ENCODE data around the gene GET4. TPM values are rescaled to one million over a fixed set of nuclear protein-coding genes. Genes with fewer than 3 reads are reported as not detected.

GET4 gene
- total and polyA plus RNA-seq, 5 experiments from 2014 or later: 23.0 to 64.1 (median 34.6) TPM

DNA sequence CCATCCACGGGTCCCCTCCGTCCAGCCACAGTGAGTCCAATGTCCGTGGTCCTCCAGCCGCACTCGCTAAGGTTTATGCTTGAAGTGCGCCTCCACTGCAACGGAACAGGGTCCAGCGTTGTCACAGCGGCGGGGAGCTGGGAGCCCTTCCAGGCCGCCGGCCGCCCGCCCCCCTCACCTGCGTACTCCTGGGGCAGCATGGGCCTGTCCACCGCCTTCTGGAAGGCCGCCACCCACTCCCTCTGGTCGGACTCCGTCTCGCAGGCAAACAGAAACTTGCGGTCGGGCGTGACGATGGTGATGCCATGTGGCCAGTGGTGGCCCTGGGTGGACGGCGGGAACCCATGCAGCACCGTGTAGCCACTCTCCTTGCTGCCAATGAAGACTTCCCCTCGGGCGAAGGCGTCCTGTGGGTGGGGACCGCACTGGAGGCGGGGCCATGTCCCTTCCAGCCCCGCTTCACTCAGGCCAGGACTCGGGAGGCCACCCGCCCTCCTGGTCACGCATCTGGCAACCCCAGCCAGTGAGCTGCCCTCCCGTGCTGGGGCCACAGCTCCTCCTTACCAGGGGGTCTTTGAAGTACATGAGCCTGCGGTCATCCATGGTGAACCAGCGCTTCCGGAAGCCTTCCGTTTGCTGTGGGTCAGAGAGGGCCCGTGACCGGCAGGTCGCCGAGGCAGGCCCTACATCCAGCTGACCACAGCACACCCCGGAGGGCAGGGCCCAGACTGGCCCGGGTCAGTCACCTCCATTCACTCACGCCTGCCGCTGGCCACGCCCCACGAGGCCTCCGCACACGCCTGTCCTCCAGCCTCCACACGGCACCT lies 22.7 kb downstream of the GET4 start:
- peak overlapping the region in 1 of 10 donors; percentile 59 for H3K27ac Mint-ChIP-seq
- H3K36me3 Mint-ChIP-seq: peaks cover 4 to 34% (median 15%) of the 10 kb centered on the region in 3 donors
- no peaks in the 10 kb centered on the region for H3K9me3 Mint-ChIP-seq
- no peaks in the 10 kb centered on the region for H3K4me1 Mint-ChIP-seq
- ATAC-seq (peak in 1 of 2 donors; percentile 5), DNase-seq (no peak)
- POLR2A ChIA-PET: no interaction called here
- H3K4me3 Mint-ChIP-seq: no peak overlapping the region
- no peaks in the 10 kb centered on the region for H3K27me3 Mint-ChIP-seq

DNA sequence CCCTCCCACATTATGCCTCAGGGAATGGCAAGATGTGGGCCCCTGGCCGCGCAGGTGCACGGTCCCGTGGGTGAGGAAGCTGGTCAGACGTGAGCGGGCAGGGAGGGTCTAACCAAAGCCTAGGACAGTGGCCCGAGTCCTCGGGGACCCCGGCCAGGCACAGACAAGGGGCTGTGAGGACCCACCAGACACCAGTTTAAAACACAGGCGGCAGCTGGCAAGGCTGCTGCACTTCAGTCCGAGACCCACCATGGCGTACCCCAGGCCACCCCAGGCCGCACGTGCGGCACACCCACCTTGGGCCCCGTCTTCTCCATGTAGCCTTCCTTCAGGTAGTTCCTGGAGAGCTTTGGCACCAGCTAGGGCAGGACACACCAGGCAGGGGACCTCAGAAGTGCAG lies 23.5 kb downstream of the GET4 start:
- peak overlapping the region in 1 of 10 donors; percentile 59 for H3K27ac Mint-ChIP-seq
- ATAC-seq: peak in 1 of 2 donors; percentile 7

DNA sequence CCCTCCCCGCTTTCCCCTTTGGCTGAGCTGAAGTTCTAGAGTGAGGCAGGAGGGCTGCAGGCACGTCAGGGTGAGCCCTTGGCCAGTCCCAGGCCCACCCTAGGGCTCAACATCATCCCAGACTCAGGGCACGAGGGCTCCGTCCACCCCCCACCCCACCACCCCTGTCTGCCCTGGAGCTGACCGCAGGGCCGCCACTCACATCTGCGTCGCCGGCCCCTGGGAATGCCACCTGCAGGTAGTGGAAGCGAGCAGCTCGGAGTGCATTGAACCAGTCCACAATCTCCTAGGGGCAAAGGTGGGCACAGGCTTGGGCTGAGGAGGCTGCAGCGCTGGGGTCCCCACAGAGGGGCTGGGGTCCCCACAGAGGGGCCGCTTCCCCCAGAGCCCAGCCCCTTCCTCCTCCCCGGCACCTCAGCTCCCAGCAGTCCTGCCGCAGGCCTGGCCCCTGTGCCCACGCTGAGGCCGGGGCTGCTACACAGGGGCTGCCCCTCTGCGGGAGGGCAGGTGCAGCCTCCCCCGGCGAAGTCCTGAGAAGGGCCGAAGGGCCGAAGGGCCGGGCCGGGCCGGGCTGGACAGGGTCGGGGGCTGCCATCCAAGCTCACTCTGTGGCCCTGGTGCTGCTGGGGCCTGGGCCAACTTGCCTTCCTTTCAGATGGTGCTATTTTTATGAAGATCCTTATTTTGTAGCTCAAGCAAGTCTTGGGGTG lies 24.1 kb downstream of the GET4 start:
- peaks cover 4 to 26% (median 9%) of the 10 kb centered on the region in 3 donors for H3K36me3 Mint-ChIP-seq
- DNase-seq: no peak
- H3K27ac Mint-ChIP-seq: no peak overlapping the region
- no peaks in the 10 kb centered on the region for H3K9me3 Mint-ChIP-seq
- H3K27me3 Mint-ChIP-seq: no peaks in the 10 kb centered on the region
- no peak for ATAC-seq
- H3K4me3 Mint-ChIP-seq: no peak overlapping the region
- POLR2A ChIA-PET: interaction anchor here (0.6 to 2.0 kb wide), 4 partner anchors 23 to 197 kb away, joined by 3 to 7 read pairs (median 4); partner anchors contain the start of gene GET4
- H3K4me1 Mint-ChIP-seq: no peaks in the 10 kb centered on the region

More for the DNA sequence above, 23.5 kb downstream of the GET4 start:
- DNase-seq: no peak
- POLR2A ChIA-PET: interaction anchor here (0.9 kb wide), 1 partner anchor 24 kb away, joined by 3 read pairs; the partner anchor contains the start of gene GET4
- Mint-ChIP-seq H3K9me3 (no peaks in the 10 kb centered on the region), H3K27me3 (no peaks in the 10 kb centered on the region), H3K4me3 (peak overlapping the region in 1 of 10 donors; percentile 22), H3K4me1 (no peaks in the 10 kb centered on the region), H3K36me3 (peaks cover 4 to 29% (median 11%) of the 10 kb centered on the region in 3 donors)

DNA sequence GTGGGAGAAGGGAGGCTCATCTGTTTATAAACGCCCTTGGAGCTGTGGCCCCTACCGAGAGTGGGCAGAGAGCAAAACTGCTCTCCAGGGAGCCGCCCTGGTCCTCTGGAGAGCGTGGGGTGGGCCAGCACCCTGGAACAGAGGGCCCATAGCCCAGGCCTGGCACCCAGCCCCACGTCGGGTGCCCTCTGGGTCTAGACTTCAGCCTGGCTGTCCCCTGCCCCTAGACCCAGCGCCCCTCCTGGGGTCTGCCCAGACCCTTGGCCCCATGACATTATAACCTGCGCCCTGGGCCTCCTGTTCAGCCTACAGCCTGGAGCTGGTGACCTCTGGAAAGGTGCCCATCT lies 24.7 kb downstream of the GET4 start:
- Mint-ChIP-seq H3K4me1 (no peaks in the 10 kb centered on the region), H3K4me3 (no peak overlapping the region), H3K27me3 (no peaks in the 10 kb centered on the region), H3K36me3 (peaks cover 4 to 21% (median 7%) of the 10 kb centered on the region in 3 donors), H3K9me3 (no peaks in the 10 kb centered on the region), H3K27ac (no peak overlapping the region)
- POLR2A ChIA-PET: interaction anchor here (0.6 to 2.0 kb wide), 4 partner anchors 22 to 111 kb away, joined by 3 to 7 read pairs (median 5); partner anchors contain the start of gene GET4
- no peak for DNase-seq
- ATAC-seq: no peak

DNA sequence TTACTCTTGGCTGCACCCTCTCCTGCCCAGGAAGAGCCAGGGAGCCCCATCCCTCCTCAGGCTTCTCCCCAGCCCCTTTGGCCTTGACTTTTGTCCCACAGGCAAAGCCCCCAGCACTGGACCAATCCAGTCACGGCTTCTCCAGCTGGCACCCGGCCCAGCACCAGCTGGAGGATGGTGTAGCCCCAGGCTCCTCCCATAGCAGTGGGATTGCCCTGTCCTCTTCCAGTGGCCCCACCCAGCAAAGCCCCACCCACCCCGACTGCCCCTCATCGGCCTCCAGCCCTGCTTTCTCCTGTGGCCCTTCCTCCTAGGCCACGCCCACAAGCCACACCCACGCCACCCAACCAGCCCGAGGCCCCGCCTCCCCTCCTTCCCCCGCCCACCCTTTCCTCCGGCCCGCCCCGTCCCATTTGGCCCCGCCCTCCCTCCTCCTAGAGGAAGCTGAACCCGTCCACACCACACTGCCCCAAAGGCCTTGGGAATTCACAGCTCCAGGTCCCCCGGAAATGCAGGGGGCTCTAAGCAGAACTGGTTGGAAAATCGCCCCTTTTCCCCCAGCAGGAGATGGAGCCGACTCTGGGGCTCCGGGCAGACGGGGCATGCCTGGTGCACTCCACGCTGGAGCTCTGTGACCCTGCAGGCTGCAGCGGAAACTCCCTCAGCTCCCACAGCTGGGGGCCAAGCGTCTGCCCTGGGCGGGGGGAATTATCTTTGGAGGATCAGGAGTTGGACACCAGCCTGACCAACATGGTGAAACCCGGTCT lies 25.2 kb downstream of the GET4 start:
- H3K4me3 Mint-ChIP-seq: no peak overlapping the region
- H3K36me3 Mint-ChIP-seq: peaks cover 4 to 17% (median 4%) of the 10 kb centered on the region in 3 donors
- peak in 1 of 10 donors; percentile 42 for DNase-seq
- POLR2A ChIA-PET: interaction anchor here (0.6 to 2.0 kb wide), 3 partner anchors 21 to 112 kb away, joined by 5 to 7 read pairs (median 5); no protein-coding TSS in a partner anchor
- H3K27me3 Mint-ChIP-seq: no peaks in the 10 kb centered on the region
- no peak overlapping the region for H3K27ac Mint-ChIP-seq
- peak in 1 of 2 donors; percentile 26 for ATAC-seq
- no peaks in the 10 kb centered on the region for H3K9me3 Mint-ChIP-seq
- no peaks in the 10 kb centered on the region for H3K4me1 Mint-ChIP-seq

DNA sequence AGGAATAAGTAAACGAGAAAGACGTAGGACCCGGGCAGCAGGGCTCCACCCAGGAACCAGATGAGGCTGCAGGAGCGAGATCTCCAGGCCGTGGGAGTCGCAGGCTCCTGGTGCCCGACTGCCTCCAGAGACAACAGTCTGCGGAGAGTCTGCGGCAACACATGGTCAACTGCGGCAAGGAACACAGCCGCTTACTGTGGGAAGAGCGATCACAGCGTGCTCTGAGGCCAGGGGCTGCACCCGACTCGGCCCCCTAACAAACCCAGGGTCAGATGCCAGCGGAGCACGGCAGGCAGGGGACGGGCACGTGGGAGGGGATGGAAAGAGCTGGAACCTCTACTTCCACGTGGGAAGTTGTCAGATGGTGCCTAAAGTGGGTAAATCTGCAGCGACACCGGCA lies 26.6 kb downstream of the GET4 start:
- Mint-ChIP-seq H3K27me3 (no peaks in the 10 kb centered on the region), H3K27ac (peak overlapping the region in 1 of 10 donors; percentile 10), H3K9me3 (no peaks in the 10 kb centered on the region), H3K36me3 (peaks cover 4 to 13% (median 4%) of the 10 kb centered on the region in 3 donors), H3K4me1 (no peaks in the 10 kb centered on the region), H3K4me3 (no peak overlapping the region)
- DNase-seq (no peak), ATAC-seq (no peak)
- POLR2A ChIA-PET: no interaction called here

DNA sequence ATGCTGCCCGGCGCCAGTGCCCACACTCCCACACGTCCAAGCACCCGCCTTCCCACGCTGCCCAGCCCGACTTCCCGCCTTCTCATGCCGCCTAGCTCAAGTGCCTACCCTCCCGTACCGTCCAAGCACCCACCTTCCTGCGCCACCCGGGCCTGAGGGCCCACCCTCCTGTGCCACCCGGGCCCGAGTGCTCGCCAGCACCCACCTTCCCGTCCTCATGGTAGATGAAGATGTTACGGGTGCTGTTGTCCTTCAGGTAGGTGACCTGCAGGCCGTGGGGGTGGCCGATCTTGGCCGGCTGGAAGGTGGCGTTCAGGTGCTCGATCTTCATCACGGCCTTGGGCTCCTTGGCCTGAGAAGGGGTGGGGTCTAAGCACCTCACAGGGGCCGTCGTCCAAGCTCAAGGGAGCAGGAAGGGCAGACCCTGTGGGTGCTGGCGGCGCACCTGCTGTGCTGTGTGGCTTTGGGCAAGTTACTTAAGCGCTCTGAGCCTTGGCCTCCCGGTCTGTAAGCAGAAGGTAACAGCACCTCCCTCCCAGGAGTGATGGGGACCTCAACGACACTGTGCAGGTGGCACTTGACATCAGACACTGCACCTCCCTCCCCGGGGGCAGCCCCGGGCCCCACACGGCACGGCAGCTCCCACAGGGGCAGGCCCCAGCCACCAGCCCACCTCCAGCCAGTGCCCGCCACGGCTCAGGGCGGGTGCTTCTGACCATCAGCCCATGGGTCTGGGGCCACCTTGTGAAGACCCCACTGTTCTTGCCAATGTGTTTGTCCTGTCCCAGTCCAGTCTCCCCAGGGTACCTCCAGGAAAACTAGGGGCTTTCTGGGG lies 27.8 kb downstream of the GET4 start:
- ATAC-seq (no peak), DNase-seq (no peak)
- H3K36me3 Mint-ChIP-seq: peaks cover 4 to 9% (median 4%) of the 10 kb centered on the region in 3 donors
- no peaks in the 10 kb centered on the region for H3K4me1 Mint-ChIP-seq
- peak overlapping the region in 1 of 10 donors; percentile 24 for H3K27ac Mint-ChIP-seq
- H3K4me3 Mint-ChIP-seq: no peak overlapping the region
- no peaks in the 10 kb centered on the region for H3K27me3 Mint-ChIP-seq
- POLR2A ChIA-PET: no interaction called here
- H3K9me3 Mint-ChIP-seq: no peaks in the 10 kb centered on the region

DNA sequence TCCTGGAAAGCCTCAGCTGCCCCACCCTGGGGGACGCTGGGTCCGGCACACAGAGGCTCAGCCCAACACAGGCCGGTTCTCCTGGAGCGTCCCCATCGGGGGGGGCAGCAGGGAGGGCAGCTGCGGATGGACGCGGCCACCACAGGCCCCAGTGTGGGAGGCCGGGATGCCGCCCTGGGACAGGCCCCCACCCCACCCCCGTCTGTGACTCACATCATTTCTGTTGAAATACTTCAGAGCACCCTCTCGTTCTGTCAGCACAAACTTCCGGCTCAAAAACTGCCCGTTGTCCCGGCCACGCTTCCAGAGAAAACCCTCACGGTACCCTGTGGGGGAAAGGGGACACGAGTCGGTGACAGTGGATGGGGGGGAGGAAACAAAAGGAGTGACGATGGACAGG lies 28.5 kb downstream of the GET4 start:
- no peak overlapping the region for H3K4me3 Mint-ChIP-seq
- H3K27ac Mint-ChIP-seq: peak overlapping the region in 1 of 10 donors; percentile 18
- ATAC-seq (no peak), DNase-seq (no peak)
- H3K27me3 Mint-ChIP-seq: no peaks in the 10 kb centered on the region
- H3K9me3 Mint-ChIP-seq: no peaks in the 10 kb centered on the region
- peaks cover under 1 to 3% (median 3%) of the 10 kb centered on the region in 4 donors for H3K4me1 Mint-ChIP-seq
- POLR2A ChIA-PET: no interaction called here
- H3K36me3 Mint-ChIP-seq: peaks cover 4 to 6% (median 4%) of the 10 kb centered on the region in 3 donors

DNA sequence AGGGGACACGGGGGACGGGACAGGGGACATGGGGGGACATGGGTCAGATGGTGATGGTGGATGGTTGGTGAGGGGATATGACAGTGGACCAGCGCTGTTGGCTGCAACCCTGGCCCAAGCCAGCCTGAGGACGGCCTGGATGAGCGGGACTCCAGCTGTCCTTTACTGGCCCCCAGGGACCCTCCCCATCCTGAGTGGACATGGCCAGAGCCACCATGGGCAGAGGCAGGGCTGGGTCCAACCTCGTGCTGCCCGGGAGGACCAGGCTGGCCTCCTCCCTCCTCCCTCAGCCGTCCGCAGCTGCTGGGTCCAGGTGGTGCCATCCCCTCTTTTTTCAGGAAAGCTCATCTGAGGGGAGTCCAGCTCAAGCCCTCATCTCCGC lies 30.4 kb downstream of the GET4 start:
- no peaks in the 10 kb centered on the region for H3K27me3 Mint-ChIP-seq
- POLR2A ChIA-PET: no interaction called here
- H3K4me3 Mint-ChIP-seq: no peak overlapping the region
- peaks cover 4 to 6% (median 4%) of the 10 kb centered on the region in 3 donors for H3K36me3 Mint-ChIP-seq
- no peaks in the 10 kb centered on the region for H3K9me3 Mint-ChIP-seq
- H3K4me1 Mint-ChIP-seq: peaks cover 2 to 13% (median 9%) of the 10 kb centered on the region in 4 donors
- no peak overlapping the region for H3K27ac Mint-ChIP-seq
- ATAC-seq: no peak
- DNase-seq: no peak

DNA sequence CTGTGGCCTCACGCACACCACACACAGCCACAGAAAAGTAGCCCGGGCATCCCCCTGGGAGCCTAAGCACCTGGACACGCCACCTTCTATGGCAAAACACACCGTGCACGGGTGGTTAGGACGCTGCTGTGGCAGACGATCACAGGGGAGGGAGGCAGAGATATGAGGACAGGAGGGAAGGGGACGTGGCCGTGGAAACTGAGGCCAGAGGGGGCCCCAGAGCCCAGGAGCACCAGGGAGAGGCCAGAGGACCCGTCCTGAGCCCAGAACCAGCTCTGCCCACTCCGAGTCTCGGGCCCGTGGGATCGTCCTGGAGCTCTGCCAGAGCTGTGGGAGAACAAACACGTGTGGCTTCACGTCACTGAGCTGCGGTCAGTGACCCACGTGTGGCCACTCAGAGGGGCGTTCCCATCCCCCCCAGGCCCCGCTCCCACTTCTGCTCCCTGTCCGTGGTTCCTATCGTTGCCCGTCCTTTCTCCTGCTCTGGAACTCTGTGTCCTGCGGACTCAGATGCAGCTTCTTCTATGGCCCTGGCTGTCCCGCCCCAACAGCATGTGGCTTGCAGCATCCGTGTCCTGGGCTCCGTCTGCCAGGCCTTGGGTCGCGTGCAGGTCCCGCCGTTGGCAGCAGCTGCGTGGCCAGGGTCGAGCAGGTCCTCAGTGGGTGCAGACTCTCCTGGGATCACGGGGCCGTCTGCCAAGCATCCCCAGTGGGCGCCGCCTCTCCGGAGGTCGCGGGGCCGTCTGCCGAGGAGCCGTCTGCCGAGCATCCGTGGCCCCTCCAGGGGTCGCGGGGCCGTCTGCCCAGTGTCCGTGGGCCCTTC lies 31.0 kb downstream of the GET4 start:
- Mint-ChIP-seq H3K4me1 (peaks cover 2 to 13% (median 9%) of the 10 kb centered on the region in 4 donors), H3K9me3 (no peaks in the 10 kb centered on the region), H3K27ac (peak overlapping the region in 2 of 10 donors; percentile 18 to 20), H3K27me3 (no peaks in the 10 kb centered on the region), H3K36me3 (peaks cover 4 to 6% (median 4%) of the 10 kb centered on the region in 3 donors), H3K4me3 (no peak overlapping the region)
- peak in 4 of 10 donors; percentile 15 to 85 (median 59) for DNase-seq
- POLR2A ChIA-PET: no interaction called here
- peak in 1 of 2 donors; percentile 23 for ATAC-seq

DNA sequence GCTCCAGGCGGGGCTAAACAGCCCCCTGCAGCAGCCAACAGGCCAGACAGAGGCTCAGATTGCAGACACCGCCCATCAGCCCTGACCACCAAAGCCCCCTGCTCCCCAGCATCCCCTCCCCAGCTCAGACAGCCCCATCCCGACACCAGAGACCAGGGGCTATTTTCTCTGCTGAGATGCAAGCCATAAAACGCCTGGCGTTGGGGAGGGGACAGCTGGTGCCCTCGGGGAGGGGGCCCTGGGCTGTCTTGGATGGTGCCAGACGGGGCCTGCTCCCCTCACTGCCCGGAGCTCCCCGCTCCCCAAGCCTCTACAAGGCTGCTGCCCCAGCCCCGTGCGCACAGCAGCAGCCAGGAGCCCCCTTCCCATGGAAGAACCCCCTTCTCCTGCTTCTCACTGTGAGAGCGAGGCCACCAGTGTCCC lies 31.8 kb downstream of the GET4 start:
- H3K4me1 Mint-ChIP-seq: peaks cover 2 to 15% (median 9%) of the 10 kb centered on the region in 4 donors
- no peaks in the 10 kb centered on the region for H3K27me3 Mint-ChIP-seq
- H3K4me3 Mint-ChIP-seq: peak overlapping the region in 5 of 10 donors; percentile 22 to 50 (median 28)
- no peak overlapping the region for H3K27ac Mint-ChIP-seq
- DNase-seq (peak in 1 of 10 donors; percentile 58), ATAC-seq (peak; percentile 13 to 24)
- peaks cover 0 to 2% (median 0%) of the 10 kb centered on the region in 3 donors for H3K36me3 Mint-ChIP-seq
- no peaks in the 10 kb centered on the region for H3K9me3 Mint-ChIP-seq
- POLR2A ChIA-PET: interaction anchor here (0.6 to 1.0 kb wide), 3 partner anchors 42 to 67 kb away, joined by 3 read pairs; partner anchors contain the start of gene COX19

All from naive thymus-derived CD8-positive, alpha-beta T cell (primary cell).